GM19463 (cell line): ENCODE results near the gene CSRNP3.
"Not testable (repeated sequence)": the region's sequence is repeated elsewhere in the genome, so short reads cannot be mapped to it uniquely, and the experiment has no call there.

Experiments
- ATAC-seq: cut with Tn5 transposase; IDR thresholded peaks from one replicate; pipeline ENCODE4 v1.9.1; 2021; ENCODE audit warnings: mild to moderate bottlenecking, moderate library complexity; ENCODE audit not compliant: unreplicated experiment

The CSRNP3 gene

DNA sequence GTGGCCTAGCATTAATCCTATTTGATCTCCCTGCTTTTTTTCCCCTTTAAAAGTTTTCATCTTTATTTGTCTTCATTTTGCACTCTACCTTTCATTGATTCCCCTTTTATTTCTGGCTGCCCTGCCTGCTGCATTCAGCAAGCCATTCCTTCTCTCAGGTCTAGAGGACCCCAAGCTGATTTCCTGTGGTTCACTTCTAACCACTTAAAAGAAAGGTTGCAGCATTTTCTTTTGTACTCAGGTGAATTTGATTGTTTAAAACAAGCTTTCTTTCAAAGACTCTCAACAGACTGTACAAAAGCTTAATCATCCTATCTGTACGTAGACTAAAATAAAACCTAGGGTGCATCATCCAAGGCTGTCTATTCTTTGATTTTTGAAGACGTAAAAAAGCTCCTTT is 160.3 kb downstream of the CSRNP3 start:
- ATAC-seq: no peak

DNA sequence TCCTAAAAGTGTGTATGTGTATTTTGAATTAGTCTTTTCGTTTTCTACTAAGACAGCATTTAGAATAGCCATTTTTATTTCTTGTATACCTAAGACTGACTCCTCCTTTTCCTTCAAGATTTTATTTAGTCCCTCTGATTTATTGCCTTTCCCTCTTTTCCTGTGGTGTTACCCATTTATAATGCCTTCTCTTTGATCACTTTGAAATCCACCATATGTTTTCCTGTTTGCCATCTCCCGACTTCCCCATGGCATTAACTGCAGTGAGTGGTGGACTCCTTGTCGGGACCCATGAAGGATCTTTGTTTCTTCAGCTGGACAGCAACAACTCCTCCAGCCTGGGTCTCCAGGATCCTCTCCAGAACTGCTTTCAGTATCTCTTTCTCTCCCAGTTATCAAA is 160.7 kb downstream of the CSRNP3 start:
- no peak for ATAC-seq

DNA sequence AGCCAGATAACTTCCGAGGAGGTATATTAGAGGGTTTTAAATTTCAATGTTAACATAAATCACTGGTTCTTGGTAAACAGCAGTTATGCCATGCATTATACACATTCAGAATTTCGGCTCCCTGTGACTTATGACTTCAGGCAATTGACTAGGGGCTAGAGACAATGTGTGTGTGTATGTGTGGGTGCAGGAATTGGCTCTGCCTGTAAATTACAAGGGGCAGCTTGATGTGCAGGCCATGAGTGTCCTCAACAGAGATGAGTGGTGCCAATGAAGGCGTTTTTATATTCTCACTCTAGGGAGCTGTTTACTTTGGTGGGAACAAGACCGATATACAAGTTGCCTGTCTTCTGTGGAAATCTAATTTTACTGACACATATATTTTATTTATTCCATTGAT is 161.6 kb downstream of the CSRNP3 start:
- ATAC-seq: no peak

DNA sequence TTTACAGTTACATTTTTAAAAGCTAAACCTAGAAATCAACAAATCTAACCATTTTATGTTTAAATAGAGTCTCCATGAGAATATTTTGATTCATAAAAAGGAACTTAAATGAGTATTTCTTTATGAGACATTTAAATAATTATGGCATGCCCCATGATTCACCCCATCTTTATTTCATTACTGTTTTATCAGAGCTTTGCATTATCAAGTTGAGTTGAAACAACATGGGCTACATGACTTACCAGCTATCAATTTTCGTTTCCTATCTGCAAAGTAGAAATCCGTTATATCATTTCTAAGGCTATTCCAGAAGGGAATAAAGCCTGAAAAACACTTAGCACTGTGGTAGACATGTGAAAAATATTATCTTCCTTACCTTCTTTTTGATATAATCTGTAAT is 163.1 kb downstream of the CSRNP3 start:
- no peak for ATAC-seq

DNA sequence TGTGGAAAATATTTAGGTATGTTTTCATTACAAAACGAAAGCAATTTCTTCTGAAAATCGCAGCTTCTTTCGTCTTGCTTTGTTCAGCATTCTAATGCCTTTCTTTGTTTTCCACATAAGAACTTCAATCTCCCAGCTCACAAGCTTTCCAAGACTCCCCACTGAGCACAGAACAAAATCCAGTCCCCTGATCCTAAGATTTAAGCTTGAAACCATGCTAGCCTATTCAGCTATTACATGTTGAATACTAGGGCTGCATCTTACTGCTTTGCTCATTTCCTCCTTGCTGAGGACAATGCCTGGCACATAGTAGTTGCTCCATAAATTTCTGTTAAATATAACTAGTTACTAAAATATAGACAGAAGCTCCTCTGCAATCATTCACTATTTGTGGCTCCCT is 163.9 kb downstream of the CSRNP3 start:
- no peak for ATAC-seq

DNA sequence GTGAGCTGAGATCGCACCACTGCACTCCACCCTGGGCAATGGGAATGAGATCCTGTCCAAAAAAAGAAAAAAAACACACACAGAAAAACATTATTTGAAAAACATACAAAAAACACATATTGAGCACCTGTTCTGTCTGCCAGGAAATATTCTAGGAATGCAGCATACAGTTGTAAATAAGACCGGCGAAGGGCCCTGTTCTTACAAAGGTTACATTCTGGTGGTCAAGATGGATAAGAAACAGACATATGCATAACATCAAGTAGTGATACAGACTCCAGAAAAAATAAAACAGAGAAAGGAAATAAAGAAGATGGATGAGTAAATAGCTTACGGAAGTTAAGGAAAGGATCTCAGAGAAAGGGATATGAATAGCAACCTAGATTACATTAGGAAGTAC is 164.8 kb downstream of the CSRNP3 start:
- ATAC-seq: no peak

DNA sequence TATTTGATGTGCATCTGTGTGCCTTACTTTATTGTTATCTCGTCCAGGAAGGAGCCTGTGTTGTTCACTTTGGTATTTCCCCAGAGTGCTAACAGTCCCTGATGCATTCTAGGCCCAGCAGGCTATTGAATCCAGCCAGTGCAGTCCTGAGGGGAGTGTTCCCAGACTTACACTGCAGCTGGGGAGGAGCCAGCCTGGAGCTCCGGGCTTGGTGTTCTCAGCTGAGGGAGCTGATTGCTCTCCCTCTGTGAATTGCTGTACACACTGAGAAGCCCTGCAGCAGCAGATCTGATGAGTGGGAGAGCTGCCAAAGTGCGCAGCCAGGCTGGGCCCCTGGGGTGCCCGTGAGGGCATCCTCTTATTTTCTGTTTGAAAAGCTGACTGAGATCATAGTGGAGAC is 165.4 kb downstream of the CSRNP3 start:
- ATAC-seq: no peak

DNA sequence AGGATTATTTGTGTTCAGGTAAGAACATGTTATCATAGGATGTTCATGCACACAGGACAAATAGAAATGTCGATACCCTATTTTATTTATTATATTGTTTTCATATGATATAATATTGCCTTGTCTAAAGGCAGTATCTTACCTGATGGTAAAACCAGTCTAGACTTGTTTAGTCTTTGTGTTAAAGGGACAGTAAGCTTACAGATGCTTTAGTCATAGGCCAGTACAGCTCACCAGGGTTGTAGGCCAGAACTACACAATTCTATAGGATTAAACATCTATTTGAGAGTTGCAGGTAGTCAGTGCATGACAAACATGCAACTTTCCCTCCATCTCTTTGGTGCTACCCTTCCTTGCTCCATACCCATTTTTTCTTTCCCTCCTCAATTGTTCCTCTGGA is 166.0 kb downstream of the CSRNP3 start:
- ATAC-seq: no peak

DNA sequence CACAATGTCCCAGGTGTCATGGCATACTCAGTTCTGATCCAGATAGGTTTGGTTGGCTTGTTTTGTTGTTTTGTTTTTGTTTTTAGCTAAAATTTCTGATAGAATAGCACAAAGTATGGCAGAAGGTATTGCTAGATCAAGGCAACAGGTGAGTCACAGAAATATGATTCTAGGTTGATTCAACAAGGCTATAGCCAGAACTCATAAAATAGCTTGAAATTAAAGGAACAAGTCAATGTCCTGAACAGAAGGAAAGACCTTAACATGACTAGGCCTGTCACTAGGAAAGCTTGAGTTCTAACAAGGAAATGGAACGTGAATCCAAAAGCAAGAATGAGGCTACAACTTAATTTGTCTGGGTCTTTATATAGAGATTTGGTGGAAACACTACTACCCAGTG is 167.5 kb downstream of the CSRNP3 start:
- no peak for ATAC-seq

DNA sequence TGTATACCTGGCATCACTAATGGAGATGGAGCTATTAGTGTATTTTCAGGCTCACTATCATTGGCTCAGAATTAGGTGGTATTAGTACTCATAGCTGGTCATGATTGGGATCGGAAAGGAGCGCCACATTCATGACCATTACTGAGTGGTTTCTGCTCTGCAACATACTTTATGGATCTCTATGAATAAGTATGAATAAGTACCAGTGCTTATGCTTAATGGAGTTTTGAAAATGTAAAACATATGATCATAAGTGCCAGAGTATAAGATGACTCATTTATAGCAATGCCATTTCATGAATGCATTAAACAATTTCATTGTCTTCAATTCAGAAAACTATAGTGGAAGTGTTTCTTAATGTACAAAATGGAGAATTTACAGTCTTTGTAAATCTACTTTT is 167.9 kb downstream of the CSRNP3 start:
- no peak for ATAC-seq

DNA sequence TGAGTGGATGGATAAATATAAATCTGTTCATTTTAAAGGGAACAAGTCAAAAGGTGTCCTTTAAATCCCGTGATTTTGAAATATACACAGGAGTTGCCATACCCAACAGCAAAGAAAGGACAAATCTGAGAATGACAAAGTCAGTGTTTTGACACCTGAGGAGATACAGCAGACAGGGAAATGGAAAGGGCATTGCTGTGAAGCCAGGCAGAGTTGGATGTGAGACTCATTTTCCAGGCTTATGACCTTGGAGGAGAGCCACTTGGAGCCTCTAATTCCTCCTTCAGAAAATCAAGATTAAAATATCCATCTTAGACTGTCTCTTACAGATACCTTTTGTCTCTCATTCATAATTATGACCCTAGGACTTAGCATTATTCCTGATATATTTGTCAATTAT is 170.0 kb downstream of the CSRNP3 start:
- no peak for ATAC-seq

DNA sequence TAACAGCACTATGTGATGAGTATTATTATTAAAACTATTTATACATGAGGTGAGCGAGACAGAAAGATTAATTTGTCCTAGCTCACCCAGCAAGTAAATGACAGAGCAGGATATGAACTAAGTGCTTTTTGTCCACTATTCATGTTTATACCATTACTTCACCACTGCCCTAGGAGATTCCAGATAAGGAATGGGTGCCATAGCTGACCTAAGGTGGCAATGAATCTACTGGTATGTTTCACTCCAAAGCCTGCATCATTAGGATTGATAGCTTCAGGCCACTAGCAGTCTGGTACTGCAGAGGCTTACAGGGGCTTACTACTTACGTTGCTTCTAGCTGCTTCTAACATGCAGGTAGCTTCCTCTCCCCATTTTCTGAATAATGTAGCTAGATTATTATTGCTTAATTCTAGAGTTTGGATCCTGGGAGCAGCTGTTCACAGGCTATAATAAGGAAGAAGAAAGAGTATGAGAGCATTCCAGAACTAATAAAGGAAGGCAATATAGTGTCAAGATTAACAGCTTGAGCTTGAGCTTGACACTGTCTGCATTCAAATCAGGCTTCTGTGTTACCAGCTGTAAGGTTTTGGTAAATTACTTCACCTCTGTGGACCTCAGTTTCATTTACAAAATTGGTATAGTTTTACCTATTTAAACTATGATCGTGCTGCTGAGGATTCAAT is 170.9 kb downstream of the CSRNP3 start:
- ATAC-seq: no peak

DNA sequence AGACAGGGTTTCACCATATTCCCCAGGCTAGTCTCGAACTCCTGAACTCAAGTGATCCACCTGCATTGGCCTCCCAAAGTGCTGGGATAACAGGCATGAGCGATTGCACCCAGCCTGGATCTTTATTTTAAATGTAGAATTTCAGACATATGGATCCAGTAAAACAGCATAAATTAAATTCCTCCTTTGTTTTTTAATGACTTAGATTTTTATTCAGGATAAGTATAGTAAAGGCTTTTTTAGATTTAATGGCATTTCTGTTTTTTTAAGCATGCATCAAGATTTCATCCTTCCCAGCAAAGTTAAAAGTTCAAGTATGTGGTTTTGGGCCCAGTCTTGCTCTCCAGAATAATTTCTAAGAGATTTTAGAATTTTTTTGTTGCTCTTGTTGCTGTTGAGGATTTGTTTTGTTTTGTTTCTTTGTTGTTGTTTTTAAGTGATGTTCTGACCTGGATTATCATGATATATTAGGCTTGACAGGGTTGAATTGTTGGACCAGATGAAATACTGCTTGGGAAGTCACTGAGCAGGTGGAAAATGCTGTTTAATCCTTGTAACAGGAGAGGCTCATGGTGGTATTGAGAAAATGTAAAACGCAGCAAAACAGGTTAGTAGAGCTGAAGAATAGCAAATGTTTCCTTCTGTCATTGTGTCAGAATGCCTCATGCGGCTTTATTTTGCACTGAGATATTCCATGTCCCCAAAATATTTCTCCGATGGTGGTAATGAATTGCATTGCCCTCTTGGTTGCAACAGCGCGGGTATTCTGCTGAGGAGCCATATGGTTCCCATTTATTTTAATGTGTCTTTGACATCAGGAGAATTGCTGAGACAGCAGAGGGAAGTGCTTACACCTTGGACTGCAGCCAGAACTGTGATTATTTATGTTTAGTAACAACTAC is 176.7 kb downstream of the CSRNP3 start:
- ATAC-seq: no peak

DNA sequence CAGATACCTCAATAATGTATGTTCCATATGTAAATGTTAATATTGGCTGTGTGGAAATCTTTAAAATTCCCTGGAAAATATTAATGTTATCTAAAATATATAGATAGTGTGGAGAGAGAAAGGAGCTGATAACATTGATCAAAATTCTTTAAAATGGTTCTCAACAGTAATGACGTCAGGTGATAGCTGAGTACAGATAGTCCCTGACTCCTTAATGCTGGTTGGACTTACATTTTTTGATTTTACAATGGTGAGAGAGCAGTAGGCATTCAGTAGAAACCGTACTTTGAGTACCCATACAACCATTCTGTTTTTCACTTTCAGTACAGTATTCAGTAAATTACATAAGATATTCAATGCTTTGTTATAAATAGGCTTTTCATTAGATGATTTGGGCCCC is 177.9 kb downstream of the CSRNP3 start:
- ATAC-seq: no peak

DNA sequence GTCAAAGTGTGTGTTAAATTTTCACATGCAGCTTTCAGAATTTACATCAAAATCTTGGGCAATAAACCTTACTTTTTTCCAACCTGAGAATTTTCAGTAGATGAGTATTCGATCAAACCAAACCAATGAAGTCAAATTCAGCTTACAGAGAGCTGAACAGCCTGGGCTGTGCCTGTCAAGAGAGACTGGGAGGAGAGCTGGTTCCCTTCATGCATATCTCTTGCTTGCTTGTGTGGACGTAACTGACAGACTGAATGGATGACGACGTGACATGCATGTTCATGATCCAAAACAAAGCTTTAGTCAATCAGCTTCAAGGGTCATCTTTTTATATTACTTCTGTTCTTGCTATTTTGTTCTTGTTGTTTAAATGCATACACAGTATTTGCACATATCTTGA is 179.3 kb downstream of the CSRNP3 start:
- ATAC-seq: no peak

DNA sequence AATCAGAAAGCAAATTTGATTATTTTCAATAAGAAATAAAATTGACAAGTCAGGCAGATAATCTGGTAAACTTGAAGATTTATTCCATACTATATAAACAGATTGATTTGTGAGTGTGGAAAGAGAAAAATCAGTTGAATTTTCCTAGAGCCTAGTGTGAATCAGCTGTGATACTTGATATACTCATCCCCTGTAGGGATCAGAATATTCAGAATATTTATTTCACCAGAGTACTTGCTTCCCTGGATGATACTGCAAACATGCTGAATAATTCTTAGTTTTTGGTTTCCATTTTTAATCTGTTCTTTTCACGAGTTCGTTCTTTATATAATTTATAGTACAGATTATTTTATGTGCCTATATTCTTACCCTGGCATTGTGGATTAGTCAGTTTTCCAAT is 181.7 kb downstream of the CSRNP3 start:
- ATAC-seq: no peak

DNA sequence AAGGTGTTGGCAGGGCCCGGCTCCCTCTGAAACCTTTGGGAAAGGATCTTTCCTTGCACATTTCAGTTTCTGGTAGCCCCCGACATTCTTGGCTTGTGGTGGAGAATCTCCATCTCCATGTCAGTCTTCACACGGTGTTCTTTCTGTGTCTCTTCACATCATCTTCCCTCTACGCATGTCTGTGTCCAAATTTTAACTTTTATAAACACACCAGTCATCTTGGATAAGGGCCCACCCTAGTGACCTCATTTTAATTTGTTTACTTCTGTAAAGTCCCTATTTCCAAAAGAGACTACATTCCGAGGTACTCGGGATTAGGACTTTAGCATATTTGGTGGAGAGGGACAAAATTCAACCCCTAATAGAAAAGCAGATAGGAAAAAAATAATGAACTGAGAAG is 186.2 kb downstream of the CSRNP3 start:
- ATAC-seq: no peak

DNA sequence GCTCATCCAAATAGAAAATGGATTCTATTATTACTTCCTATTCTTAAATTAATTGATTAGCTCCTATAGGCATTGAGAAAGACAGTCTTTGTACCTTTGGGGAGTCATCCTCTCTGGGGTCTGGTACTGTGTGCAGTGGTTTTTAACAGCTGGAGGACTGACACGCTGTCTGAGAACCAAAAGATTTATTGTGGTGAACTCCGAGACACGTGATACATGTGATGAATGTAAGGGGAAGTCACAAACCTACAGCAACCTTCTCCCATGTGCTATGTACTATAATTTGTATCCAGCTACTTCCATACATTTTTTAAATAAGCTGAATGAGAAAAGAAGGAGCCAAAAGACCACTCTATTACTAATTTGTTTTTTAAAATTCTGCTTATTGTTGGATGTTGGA is 190.9 kb downstream of the CSRNP3 start:
- ATAC-seq: peak; percentile 97

DNA sequence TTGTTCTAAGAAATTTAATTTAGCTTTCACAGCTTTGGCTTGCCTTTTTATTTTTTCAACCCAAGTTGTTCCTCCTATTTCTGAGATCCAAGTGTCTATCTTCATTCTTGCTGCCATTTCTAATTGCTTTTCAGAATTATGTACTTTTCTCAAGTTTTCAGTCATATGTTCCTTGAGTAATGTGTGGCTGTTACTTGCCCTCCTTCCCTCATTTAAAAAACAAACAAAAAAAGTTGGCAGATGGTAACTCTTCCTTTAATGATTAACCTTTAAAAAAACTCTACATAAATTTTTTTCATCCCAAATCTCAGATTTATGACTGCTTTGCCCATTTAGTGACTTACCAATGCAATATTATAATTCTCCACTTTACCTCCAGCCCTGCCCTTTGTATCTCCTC is 193.2 kb downstream of the CSRNP3 start:
- ATAC-seq: no peak

DNA sequence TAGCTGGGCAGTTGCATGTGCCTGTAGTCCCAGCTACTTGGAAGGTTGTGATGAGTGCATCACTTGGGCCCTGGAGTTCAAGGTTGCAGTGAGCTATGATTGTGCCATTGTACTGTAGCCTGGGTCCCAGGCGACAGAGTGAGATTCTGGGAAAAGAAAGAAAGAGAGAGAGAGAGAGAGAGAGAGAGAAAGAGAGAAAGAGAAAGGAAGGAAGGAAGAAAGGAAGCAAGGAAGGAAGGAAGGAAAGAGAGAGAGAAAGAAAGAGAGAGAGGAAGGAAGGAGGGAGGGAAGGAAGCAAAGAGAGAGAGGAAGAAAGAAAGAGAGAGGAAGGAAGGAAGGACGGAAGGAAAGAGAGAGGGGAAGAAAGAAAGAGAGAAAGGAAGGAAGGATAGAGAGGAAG is 196.1 kb downstream of the CSRNP3 start:
- no peak for ATAC-seq

DNA sequence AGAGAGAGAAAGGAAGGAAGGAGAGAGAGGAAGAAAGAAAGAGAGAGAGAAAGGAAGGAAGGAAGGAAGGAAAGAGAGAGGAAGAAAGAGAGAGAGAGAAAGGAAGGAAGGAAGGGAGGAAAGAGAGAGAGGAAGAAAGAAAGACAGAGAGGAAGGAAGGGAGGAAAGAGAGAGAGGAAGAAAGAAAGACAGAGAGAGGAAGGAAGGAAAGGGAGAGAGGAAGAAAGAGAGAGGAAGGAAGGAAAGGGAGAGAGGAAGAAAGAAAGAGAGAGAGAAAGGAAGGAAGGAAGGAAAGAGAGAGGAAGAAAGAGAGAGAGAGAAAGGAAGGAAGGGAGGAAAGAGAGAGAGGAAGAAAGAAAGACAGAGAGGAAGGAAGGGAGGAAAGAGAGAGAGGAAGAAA is 196.6 kb downstream of the CSRNP3 start:
- ATAC-seq: not testable (repeated sequence)

DNA sequence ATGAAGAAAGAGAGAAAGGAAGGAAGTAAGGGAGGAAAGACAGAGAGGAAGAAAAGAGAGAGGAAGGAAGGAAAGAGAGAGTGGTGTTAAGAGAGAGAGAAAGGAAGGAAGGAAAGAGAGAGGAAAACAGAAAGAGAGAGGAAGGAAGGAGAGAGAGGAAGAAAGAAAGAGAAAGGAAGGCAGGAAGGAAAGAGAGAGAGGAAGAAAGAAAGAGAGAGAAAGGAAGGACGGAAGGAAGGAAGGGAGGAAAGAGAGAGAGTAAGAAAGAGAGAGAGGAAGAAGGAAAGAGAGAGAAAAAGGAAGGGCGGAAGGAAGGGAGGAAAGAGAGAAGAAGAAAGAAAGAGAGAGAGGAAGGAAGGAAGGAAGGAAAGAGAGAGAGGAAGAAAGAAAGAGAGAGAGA is 197.1 kb downstream of the CSRNP3 start:
- ATAC-seq: no peak

DNA sequence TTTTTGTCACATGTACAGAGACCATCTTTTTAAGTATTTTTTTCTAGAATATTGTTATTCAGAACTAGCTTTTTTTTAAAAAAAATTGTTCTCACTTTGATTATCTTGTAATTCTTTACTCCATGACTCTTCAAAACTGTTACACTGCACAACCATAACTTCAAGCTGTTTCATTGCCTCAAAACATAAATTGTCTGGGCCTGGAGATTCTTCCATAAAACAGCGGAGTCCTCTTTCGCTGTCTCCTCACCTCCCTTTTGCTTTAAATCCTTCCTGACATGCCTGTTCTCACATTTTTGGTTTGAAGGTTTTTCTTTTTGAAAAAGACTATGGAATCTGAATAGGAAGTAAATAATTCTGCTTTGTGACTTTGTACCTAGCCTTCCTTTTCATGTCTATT is 197.9 kb downstream of the CSRNP3 start:
- ATAC-seq: no peak
